ENCODE results near the gene RNF217.

RNF217 gene

DNA sequence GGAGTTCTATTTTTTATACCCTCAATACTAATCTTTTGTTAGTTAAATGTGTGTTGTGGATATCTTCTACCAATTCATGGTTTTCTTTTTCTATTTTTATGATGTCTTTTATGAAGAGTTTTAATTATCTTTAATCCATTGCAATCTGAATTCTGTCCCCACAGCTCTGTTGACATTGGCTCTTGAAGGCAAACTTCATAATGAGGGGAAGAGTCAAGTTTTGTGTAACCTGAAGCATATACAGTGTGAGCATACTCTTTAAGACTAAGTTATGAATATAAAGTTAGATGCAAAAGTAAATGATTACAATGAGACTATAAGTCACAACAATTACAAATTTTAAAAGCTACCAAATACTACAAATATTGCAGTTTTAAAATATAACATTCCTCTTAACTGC is 34.2 kb downstream of the RNF217 start:
- H3K4me2 ChIP-seq (ENCODE audit: low read length), result peak overlapping the region; percentile 50
- H3K79me2 ChIP-seq, result peaks cover 18% of the 10 kb centered on the region
- H3K9me3 ChIP-seq (ENCODE audit: control insufficient read depth, low read length), result no peaks in the 10 kb centered on the region
- H2AFZ ChIP-seq, result no peak overlapping the region
- no peaks in the 10 kb centered on the region for H3K27me3 ChIP-seq (ENCODE audit: control insufficient read depth, insufficient read depth, low read length)
- H3K27ac ChIP-seq, result peak overlapping the region; percentile 81
- H3K4me3 ChIP-seq (ENCODE audit: low read depth, low read length), result no peak overlapping the region
- no peaks in the 10 kb centered on the region for H3K36me3 ChIP-seq (ENCODE audit: control insufficient read depth, insufficient read depth, low read length)
- peaks cover 34% of the 10 kb centered on the region for H3K4me1 ChIP-seq
- H3K9ac ChIP-seq, result no peak overlapping the region
- TF ChIP-seq, protein P1, sequence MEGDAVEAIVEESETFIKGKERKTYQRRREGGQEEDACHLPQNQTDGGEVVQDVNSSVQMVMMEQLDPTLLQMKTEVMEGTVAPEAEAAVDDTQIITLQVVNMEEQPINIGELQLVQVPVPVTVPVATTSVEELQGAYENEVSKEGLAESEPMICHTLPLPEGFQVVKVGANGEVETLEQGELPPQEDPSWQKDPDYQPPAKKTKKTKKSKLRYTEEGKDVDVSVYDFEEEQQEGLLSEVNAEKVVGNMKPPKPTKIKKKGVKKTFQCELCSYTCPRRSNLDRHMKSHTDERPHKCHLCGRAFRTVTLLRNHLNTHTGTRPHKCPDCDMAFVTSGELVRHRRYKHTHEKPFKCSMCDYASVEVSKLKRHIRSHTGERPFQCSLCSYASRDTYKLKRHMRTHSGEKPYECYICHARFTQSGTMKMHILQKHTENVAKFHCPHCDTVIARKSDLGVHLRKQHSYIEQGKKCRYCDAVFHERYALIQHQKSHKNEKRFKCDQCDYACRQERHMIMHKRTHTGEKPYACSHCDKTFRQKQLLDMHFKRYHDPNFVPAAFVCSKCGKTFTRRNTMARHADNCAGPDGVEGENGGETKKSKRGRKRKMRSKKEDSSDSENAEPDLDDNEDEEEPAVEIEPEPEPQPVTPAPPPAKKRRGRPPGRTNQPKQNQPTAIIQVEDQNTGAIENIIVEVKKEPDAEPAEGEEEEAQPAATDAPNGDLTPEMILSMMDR (IDR thresholded peaks at IDR 0.05), result no peak

DNA sequence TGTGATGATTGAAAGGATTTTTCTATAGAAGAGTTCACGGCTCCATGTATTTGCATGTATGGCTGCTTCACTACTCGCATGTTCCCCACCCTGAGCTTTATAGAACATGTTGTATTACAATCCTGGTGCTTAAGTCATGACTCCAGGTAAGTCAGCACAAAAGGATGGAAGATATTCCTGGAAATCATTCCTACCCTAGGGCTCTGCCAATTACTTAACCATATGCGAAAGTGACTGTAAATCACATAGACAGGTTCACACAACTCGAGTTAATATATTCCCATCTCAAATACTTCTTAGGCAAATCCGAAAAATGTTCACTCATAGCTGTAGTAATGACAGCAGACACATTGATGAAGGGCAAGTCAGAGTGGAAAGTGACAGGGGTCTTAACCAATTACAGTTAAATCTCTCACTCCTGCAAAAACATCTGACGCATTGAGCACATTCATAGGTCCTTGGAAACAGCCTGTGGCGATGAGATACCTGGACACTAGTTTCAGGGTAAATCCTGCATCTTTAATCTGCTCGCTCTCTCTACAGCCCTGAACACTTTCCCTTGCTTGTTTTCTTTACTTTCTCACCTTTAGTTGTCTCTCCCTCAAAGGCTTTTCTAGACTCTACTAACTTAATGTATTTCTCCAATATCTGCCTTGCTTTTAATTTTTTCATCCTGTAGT is 35.1 kb downstream of the RNF217 start:
- Histone ChIP-seq H3K9ac (no peak overlapping the region), H3K27ac (peak overlapping the region; percentile 81), H3K36me3 (ENCODE audit: control insufficient read depth, insufficient read depth, low read length) (no peaks in the 10 kb centered on the region), H2AFZ (no peak overlapping the region), H3K4me3 (ENCODE audit: low read depth, low read length) (peak overlapping the region; percentile 35), H3K4me2 (ENCODE audit: low read length) (peak overlapping the region; percentile 5), H3K27me3 (ENCODE audit: control insufficient read depth, insufficient read depth, low read length) (no peaks in the 10 kb centered on the region), H3K4me1 (peaks cover 41% of the 10 kb centered on the region), H3K9me3 (ENCODE audit: control insufficient read depth, low read length) (no peaks in the 10 kb centered on the region), H3K79me2 (peaks cover 11% of the 10 kb centered on the region)
- TF ChIP-seq, protein P1 (IDR thresholded peaks at IDR 0.05), result no peak

DNA sequence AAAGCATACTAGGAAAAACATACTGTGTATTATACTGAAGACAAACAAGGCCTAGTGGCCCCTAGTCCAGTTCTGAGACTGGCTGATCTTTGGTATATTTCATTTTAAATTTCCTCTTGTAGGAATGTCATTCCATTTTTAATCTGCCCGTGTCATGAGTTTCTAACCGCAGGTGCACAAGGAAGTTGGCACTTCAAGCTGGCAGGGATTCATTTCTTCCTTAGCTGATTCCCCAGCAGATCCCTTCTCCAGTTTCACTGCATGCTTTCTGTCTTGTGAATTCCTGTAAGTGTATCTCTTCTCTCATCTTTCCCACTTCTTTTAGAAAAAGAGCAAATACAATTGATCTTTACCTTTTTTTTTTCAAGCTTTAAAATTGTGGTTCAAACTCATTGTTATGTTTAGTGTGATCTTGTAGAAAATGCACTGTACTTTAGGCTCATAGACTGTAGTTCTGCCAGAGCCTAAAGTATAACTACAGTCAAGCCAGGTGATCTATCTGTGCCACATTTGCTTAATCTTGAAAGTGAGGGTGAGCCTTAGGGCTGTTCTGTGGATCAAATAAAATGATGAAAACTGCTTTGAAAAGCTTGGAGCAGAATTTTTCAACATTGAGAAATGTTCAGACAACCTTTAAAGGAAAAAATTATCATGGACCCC is 37.0 kb downstream of the RNF217 start:
- H3K36me3 ChIP-seq (ENCODE audit: control insufficient read depth, insufficient read depth, low read length), result no peaks in the 10 kb centered on the region
- TF ChIP-seq, protein P1 (IDR thresholded peaks at IDR 0.05), result no peak
- no peaks in the 10 kb centered on the region for H3K9me3 ChIP-seq (ENCODE audit: control insufficient read depth, low read length)
- peak overlapping the region; percentile 81 for H3K27ac ChIP-seq
- peak overlapping the region; percentile 53 for H3K4me2 ChIP-seq (ENCODE audit: low read length)
- H3K9ac ChIP-seq, result no peak overlapping the region
- H3K4me3 ChIP-seq (ENCODE audit: low read depth, low read length), result peak overlapping the region; percentile 37
- peaks cover 53% of the 10 kb centered on the region for H3K4me1 ChIP-seq
- peaks cover 11% of the 10 kb centered on the region for H3K79me2 ChIP-seq
- no peaks in the 10 kb centered on the region for H3K27me3 ChIP-seq (ENCODE audit: control insufficient read depth, insufficient read depth, low read length)
- no peak overlapping the region for H2AFZ ChIP-seq

DNA sequence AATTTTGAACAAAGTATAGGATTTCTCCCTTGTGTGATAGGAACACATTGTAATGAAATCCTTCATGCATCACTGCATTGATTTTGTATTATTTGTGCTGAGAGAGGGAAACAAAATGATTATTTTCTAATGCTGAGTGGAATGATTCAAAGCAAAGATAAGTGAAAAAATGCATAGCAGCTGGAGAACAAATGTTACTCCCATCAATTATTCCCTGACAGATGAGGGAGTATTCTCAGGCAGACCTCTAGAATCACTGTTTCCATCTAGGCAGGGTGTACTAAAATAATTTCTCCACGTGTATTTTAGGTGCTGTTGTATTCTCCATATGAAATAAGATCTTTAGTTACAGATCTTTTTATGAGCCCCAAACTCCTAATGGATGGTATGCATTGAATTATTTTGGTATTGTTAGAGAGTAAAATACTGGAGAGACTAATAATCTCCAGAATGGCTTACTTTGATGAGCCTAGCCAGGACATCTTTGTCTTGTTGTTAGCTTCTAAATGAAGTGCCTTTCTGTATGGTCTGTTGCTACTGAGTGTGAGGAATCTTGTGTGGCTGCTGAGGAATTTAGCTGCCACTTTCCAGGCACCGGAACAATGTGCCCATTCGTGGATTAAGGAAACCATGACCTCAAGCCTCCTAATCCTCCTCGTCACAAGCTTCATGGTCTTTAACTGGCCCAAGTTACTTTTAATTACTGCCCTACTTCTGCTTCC is 39.6 kb downstream of the RNF217 start:
- Histone ChIP-seq H3K27me3 (ENCODE audit: control insufficient read depth, insufficient read depth, low read length) (no peaks in the 10 kb centered on the region), H3K4me3 (ENCODE audit: low read depth, low read length) (peak overlapping the region; percentile 36), H3K79me2 (peaks cover 10% of the 10 kb centered on the region), H3K36me3 (ENCODE audit: control insufficient read depth, insufficient read depth, low read length) (no peaks in the 10 kb centered on the region), H2AFZ (no peak overlapping the region), H3K9ac (no peak overlapping the region), H3K9me3 (ENCODE audit: control insufficient read depth, low read length) (no peaks in the 10 kb centered on the region), H3K4me2 (ENCODE audit: low read length) (peak overlapping the region; percentile 66), H3K27ac (peak overlapping the region; percentile 85), H3K4me1 (peaks cover 57% of the 10 kb centered on the region)
- TF ChIP-seq, protein P1 (IDR thresholded peaks at IDR 0.05), result no peak
